Naive thymus-derived CD4-positive, alpha-beta T cell (primary cell): ENCODE measurements around the gene ENDOU. TPM values are rescaled to one million over a fixed set of nuclear protein-coding genes. Genes with fewer than 3 reads are reported as not detected.

Experiments used
- ATAC-seq: fragments of 150-1000 bp; cut with Tn5 transposase; 2 replicates; pipeline ENCODE4 v1.10.0; 2021; ENCODE audit warnings: mild to moderate bottlenecking, moderate library complexity
- CTCF ChIA-PET: fragments of 350-600 bp; sonication (Branson Sonifier 250); formaldehyde crosslinking; loops from one replicate; lab custom pipeline; 2021; ENCODE audit warnings: antibody characterized with exemption; lab: Charles Lee
- POLR2A ChIA-PET: fragments of 350-600 bp; sonication (Branson Sonifier 250); formaldehyde crosslinking; loops from one replicate; lab custom pipeline; 2021; ENCODE audit warnings: antibody characterized with exemption, inconsistent platforms; lab: Charles Lee
- DNase-seq, 9 donors: peaks; one replicate each; pipeline versions ENCODE4 v3.0.0 to v3.0.0-alpha.2; 2020 to 2022; ENCODE audit warnings: mixed read lengths in 1 of 9
- H3K27ac ChIP-seq: one replicate; pipeline ENCODE4 v1.7.0; 2013; ENCODE audit warnings: mild to moderate bottlenecking, low read depth, low read length, moderate library complexity
- H3K27me3 ChIP-seq, 2 donors: one replicate each; pipeline ENCODE4 v1.7.0; 2013; ENCODE audit warnings: low read length in 2 of 2, mild to moderate bottlenecking in 2 of 2, moderate library complexity in 2 of 2; ENCODE audit not compliant: control insufficient read depth in 2 of 2, insufficient read depth in 2 of 2
- H3K36me3 ChIP-seq, 3 experiments: 1 replicate in 2 of 3; 2 replicates in 1 of 3; pipeline ENCODE4 v1.7.0; 2013; ENCODE audit warnings: low read length in 3 of 3, mild to moderate bottlenecking in 3 of 3, moderate library complexity in 1 of 3; ENCODE audit not compliant: insufficient read depth in 3 of 3, control insufficient read depth in 2 of 3
- H3K4me1 ChIP-seq, 2 donors: one replicate each; pipeline ENCODE4 v1.7.0; 2013; ENCODE audit warnings: low read length in 2 of 2, mild to moderate bottlenecking in 2 of 2, moderate library complexity in 1 of 2; ENCODE audit not compliant: control insufficient read depth in 2 of 2, insufficient read depth in 2 of 2
- H3K4me3 ChIP-seq: 2 replicates; pipeline ENCODE4 v1.7.0; 2013; ENCODE audit warnings: mild to moderate bottlenecking, low read length
- H3K9me3 ChIP-seq, 3 experiments: 1 replicate in 2 of 3; 2 replicates in 1 of 3; pipeline ENCODE4 v1.7.0; 2013; ENCODE audit warnings: low read length in 3 of 3; ENCODE audit not compliant: control insufficient read depth in 2 of 3
- H3K27ac Mint-ChIP-seq, 9 donors: one replicate each; pipeline ENCODE4 v1.8.0; 2020 to 2022; ENCODE audit warnings: mixed read lengths in 9 of 9, mild to moderate bottlenecking in 8 of 9, moderate library complexity in 5 of 9, inconsistent platforms in 2 of 9
- H3K27me3 Mint-ChIP-seq, 5 donors: one replicate each; pipeline ENCODE4 v1.8.0; 2021 to 2022; ENCODE audit warnings: mixed read lengths in 5 of 5, mild to moderate bottlenecking in 1 of 5
- H3K36me3 Mint-ChIP-seq, 5 donors: one replicate each; pipeline ENCODE4 v1.8.0; 2020 to 2022; ENCODE audit warnings: mixed read lengths in 5 of 5, mild to moderate bottlenecking in 3 of 5, inconsistent platforms in 1 of 5
- H3K4me1 Mint-ChIP-seq, 7 donors: one replicate each; pipeline ENCODE4 v1.8.0; 2020 to 2022; ENCODE audit warnings: mixed read lengths in 7 of 7, mild to moderate bottlenecking in 3 of 7, inconsistent platforms in 1 of 7
- H3K4me3 Mint-ChIP-seq, 10 donors: one replicate each; pipeline ENCODE4 v1.8.0; 2020 to 2022; ENCODE audit warnings: mild to moderate bottlenecking in 10 of 10, mixed read lengths in 10 of 10, moderate library complexity in 6 of 10, inconsistent platforms in 2 of 10
- H3K9me3 Mint-ChIP-seq, 11 donors: one replicate each; pipeline ENCODE4 v1.8.0; 2020 to 2022; ENCODE audit warnings: mixed read lengths in 11 of 11, mild to moderate bottlenecking in 4 of 11, inconsistent platforms in 1 of 11, moderate library complexity in 1 of 11
- intact Hi-C, 2 donors: fragments of 100-400 bp; cut with micrococcal nuclease; formaldehyde crosslinking; loops; one replicate each; pipeline ENCODE4 v1.15.1; 2023
- polyA plus RNA-seq, 2 donors: library from polyadenylated mRNA; unstranded; fragments of 300-500 nt; fragmentation: Illumina TruSeq; gene quantifications; one replicate each; pipeline ENCODE4 v1.2.3, GENCODE V29; 2021
- total RNA-seq, 6 experiments: library from RNA in 5 of 6; stranded (reverse) in 5 of 6; gene quantifications; 1 replicate in 5 of 6; 2 replicates in 1 of 6; pipeline ENCODE4 v1.2.3 and lab custom pipeline; 2021 to 2026

Gene ENDOU
- total and polyA plus RNA-seq, 7 experiments from 2014 or later = not detected

GRCh38 chr12:47754126-47754525 lies 28.8 kb upstream of the ENDOU start:
- DNase-seq = no peak
- no peaks in the 10 kb centered on the region for H3K9me3 ChIP-seq
- no peak for ATAC-seq
- intact Hi-C loops = no loop called here
- peaks cover 4 to 5% of the 10 kb centered on the region in 2 donors for H3K4me1 ChIP-seq
- H3K27me3 Mint-ChIP-seq = peaks cover 0 to 4% (median 0%) of the 10 kb centered on the region in 5 donors
- H3K4me3 Mint-ChIP-seq = no peak overlapping the region
- POLR2A ChIA-PET = interaction anchor here (1.6 kb wide), 1 partner anchor 19 kb away, joined by 3 read pairs; the partner anchor contains the start of gene SLC48A1
- no peaks in the 10 kb centered on the region for H3K27me3 ChIP-seq
- H3K36me3 ChIP-seq = no peaks in the 10 kb centered on the region
- H3K4me1 Mint-ChIP-seq = peaks cover 0 to 25% (median 9%) of the 10 kb centered on the region in 7 donors
- CTCF ChIA-PET = interaction anchor here (10.7 kb wide), 1 partner anchor 10 kb away, joined by 130 read pairs; no protein-coding TSS in a partner anchor
- no peaks in the 10 kb centered on the region for H3K36me3 Mint-ChIP-seq
- H3K27ac Mint-ChIP-seq = no peak overlapping the region
- H3K9me3 Mint-ChIP-seq = no peaks in the 10 kb centered on the region
- no peak overlapping the region for H3K4me3 ChIP-seq
- H3K27ac ChIP-seq = no peak overlapping the region

GRCh38 chr12:47753021-47754001 lies 28.0 kb upstream of the ENDOU start:
- Mint-ChIP-seq H3K27me3 (peaks cover 0 to 4% (median 0%) of the 10 kb centered on the region in 5 donors), H3K36me3 (no peaks in the 10 kb centered on the region), H3K27ac (peak overlapping the region in 1 of 9 donors; percentile 22), H3K4me1 (peaks cover 0 to 23% (median 9%) of the 10 kb centered on the region in 7 donors), H3K9me3 (no peaks in the 10 kb centered on the region), H3K4me3 (no peak overlapping the region)
- intact Hi-C loops = no loop called here
- Histone ChIP-seq H3K27me3 (no peaks in the 10 kb centered on the region), H3K36me3 (no peaks in the 10 kb centered on the region), H3K27ac (no peak overlapping the region), H3K4me3 (no peak overlapping the region), H3K4me1 (peaks cover under 1% of the 10 kb centered on the region in 2 donors), H3K9me3 (no peaks in the 10 kb centered on the region)
- DNase-seq (no peak), ATAC-seq (no peak)
- ChIA-PET POLR2A (interaction anchor here (1.1 to 1.6 kb wide), 2 partner anchors 13 to 20 kb away, joined by 3 read pairs; partner anchors contain the start of gene SLC48A1), CTCF (interaction anchor here (1.7 to 10.7 kb wide), 2 partner anchors 10 to 11 kb away, joined by 8 to 130 read pairs; no protein-coding TSS in a partner anchor)

GRCh38 chr12:47752552-47752951 lies 27.3 kb upstream of the ENDOU start:
- H3K9me3 Mint-ChIP-seq = no peaks in the 10 kb centered on the region
- ATAC-seq (no peak), DNase-seq (no peak)
- Histone ChIP-seq H3K9me3 (no peaks in the 10 kb centered on the region), H3K4me1 (no peaks in the 10 kb centered on the region), H3K27ac (no peak overlapping the region), H3K4me3 (no peak overlapping the region), H3K36me3 (no peaks in the 10 kb centered on the region), H3K27me3 (no peaks in the 10 kb centered on the region)
- ChIA-PET POLR2A (interaction anchor here (1.1 kb wide), 1 partner anchor 14 kb away, joined by 3 read pairs; no protein-coding TSS in a partner anchor), CTCF (interaction anchor here (1.7 kb wide), 1 partner anchor 10 kb away, joined by 8 read pairs; no protein-coding TSS in a partner anchor)
- H3K36me3 Mint-ChIP-seq = no peaks in the 10 kb centered on the region
- H3K27ac Mint-ChIP-seq = peak overlapping the region in 1 of 9 donors; percentile 22
- H3K4me1 Mint-ChIP-seq = peaks cover 0 to 21% (median 5%) of the 10 kb centered on the region in 7 donors
- H3K27me3 Mint-ChIP-seq = peaks cover 0 to 4% (median 0%) of the 10 kb centered on the region in 5 donors
- intact Hi-C loops = no loop called here
- H3K4me3 Mint-ChIP-seq = no peak overlapping the region

GRCh38 chr12:47752121-47752520 lies 26.8 kb upstream of the ENDOU start:
- CTCF ChIA-PET = interaction anchor here (1.7 kb wide), 1 partner anchor 9 kb away, joined by 8 read pairs; no protein-coding TSS in a partner anchor
- H3K9me3 Mint-ChIP-seq = no peaks in the 10 kb centered on the region
- no peak overlapping the region for H3K4me3 Mint-ChIP-seq
- intact Hi-C loops = no loop called here
- H3K4me1 Mint-ChIP-seq = peaks cover 0 to 21% (median under 1%) of the 10 kb centered on the region in 7 donors
- no peak overlapping the region for H3K27ac ChIP-seq
- H3K4me3 ChIP-seq = no peak overlapping the region
- DNase-seq = no peak
- H3K9me3 ChIP-seq = no peaks in the 10 kb centered on the region
- H3K27ac Mint-ChIP-seq = no peak overlapping the region
- no peak for ATAC-seq
- H3K36me3 ChIP-seq = no peaks in the 10 kb centered on the region
- H3K27me3 Mint-ChIP-seq = peaks cover 0 to 4% (median 0%) of the 10 kb centered on the region in 5 donors
- H3K27me3 ChIP-seq = no peaks in the 10 kb centered on the region
- no peaks in the 10 kb centered on the region for H3K36me3 Mint-ChIP-seq
- H3K4me1 ChIP-seq = no peaks in the 10 kb centered on the region
- POLR2A ChIA-PET = interaction anchor here (1.1 kb wide), 1 partner anchor 14 kb away, joined by 3 read pairs; no protein-coding TSS in a partner anchor

- intact Hi-C loops = no loop called here
- H3K27me3 Mint-ChIP-seq = peaks cover 0 to 4% (median 0%) of the 10 kb centered on the region in 5 donors
- no peak overlapping the region for H3K4me3 ChIP-seq
- POLR2A ChIA-PET = no interaction called here
- no peaks in the 10 kb centered on the region for H3K4me1 ChIP-seq
- CTCF ChIA-PET = interaction anchor here (1.7 kb wide), 1 partner anchor 9 kb away, joined by 8 read pairs; no protein-coding TSS in a partner anchor
- H3K36me3 ChIP-seq = no peaks in the 10 kb centered on the region
- peaks cover 0 to 20% (median 0%) of the 10 kb centered on the region in 7 donors for H3K4me1 Mint-ChIP-seq
- H3K27me3 ChIP-seq = no peaks in the 10 kb centered on the region
- ATAC-seq (no peak), DNase-seq (no peak)
- H3K27ac Mint-ChIP-seq = no peak overlapping the region
- H3K9me3 ChIP-seq = no peaks in the 10 kb centered on the region
- H3K27ac ChIP-seq = no peak overlapping the region
- no peaks in the 10 kb centered on the region for H3K36me3 Mint-ChIP-seq
- H3K4me3 Mint-ChIP-seq = no peak overlapping the region
- H3K9me3 Mint-ChIP-seq = no peaks in the 10 kb centered on the region
Measured at GRCh38 chr12:47751561-47751960, 26.3 kb upstream of the ENDOU start.

- no peak overlapping the region for H3K27ac Mint-ChIP-seq
- H3K36me3 Mint-ChIP-seq = no peaks in the 10 kb centered on the region
- peaks cover 0 to 14% (median 0%) of the 10 kb centered on the region in 7 donors for H3K4me1 Mint-ChIP-seq
- H3K27me3 Mint-ChIP-seq = peaks cover 0 to 4% (median 0%) of the 10 kb centered on the region in 5 donors
- no peak overlapping the region for H3K27ac ChIP-seq
- H3K4me1 ChIP-seq = no peaks in the 10 kb centered on the region
- ChIA-PET POLR2A (no interaction called here), CTCF (no interaction called here)
- H3K27me3 ChIP-seq = no peaks in the 10 kb centered on the region
- H3K9me3 ChIP-seq = no peaks in the 10 kb centered on the region
- no peak overlapping the region for H3K4me3 ChIP-seq
- H3K36me3 ChIP-seq = no peaks in the 10 kb centered on the region
- H3K4me3 Mint-ChIP-seq = no peak overlapping the region
- intact Hi-C loops = no loop called here
- ATAC-seq (no peak), DNase-seq (no peak)
- no peaks in the 10 kb centered on the region for H3K9me3 Mint-ChIP-seq
Measured at GRCh38 chr12:47750916-47751470, 25.7 kb upstream of the ENDOU start.
